ENCODE data around the gene CREBL2. TPM values are rescaled to one million over a fixed set of nuclear protein-coding genes. Genes with fewer than 3 reads are reported as not detected.

CREBL2 gene
- total RNA-seq, 1 experiment from 2014 or later, result 16.0 TPM

DNA sequence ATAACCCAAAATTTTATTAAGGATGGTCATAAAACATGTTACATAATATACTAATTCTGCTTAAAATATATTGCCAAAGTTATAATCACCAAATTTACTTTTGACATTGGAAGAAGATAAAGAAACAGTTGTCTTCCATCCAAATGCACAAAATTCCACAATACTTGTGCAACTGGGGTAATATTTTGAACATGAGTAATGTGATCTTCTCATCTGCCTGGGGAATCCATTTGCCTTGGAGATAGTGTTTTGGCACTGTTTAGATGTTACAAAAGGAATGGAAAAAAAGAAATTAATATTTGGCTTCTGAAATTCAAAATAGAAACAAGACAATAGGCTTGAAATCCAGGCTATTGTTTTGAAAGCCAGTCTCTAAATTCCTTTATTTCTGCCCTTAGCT lies 75.2 kb downstream of the CREBL2 start:
- in situ Hi-C loops (cut with HindIII; ENCODE audit: low pct_unique_long_range_greater_than_20kb, low sequenced_read_pairs), result no loop called here
- no peak for DNase-seq (ENCODE audit: low read depth)

GRCh38 chr12:12689647-12690300 lies 78.1 kb downstream of the CREBL2 start:
- in situ Hi-C loops (cut with HindIII; ENCODE audit: low pct_unique_long_range_greater_than_20kb, low sequenced_read_pairs), result no loop called here
- DNase-seq (ENCODE audit: low read depth), result no peak

DNA sequence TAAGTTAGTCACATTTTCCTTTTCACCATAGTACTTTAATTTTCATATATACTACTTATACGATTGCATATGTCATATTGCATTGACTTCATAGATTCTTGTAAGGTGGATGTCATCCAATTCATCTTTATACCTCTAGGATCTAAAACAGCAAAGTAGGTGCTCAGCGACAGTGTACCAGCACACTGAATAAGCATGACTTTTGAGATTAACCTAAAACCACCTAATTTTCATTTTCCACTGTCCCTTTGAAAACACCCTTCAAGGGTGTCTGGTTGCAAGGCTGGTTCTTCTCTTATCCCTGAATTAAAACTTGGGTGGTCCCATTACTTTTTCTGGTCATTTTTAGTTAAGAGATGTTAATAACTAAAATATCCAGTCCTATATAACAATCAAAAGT lies 79.9 kb downstream of the CREBL2 start:
- in situ Hi-C loops (cut with HindIII; ENCODE audit: low pct_unique_long_range_greater_than_20kb, low sequenced_read_pairs), result no loop called here
- DNase-seq (ENCODE audit: low read depth), result no peak

- no peak for DNase-seq (ENCODE audit: low read depth)
- in situ Hi-C loops (cut with HindIII; ENCODE audit: low pct_unique_long_range_greater_than_20kb, low sequenced_read_pairs), result no loop called here
Measured at GRCh38 chr12:12693111-12693671, 81.5 kb downstream of the CREBL2 start.

Other genes with a start within 250 kb of the CREBL2 start
- gene DUSP16, start 49.0 kb upstream of the CREBL2 start, total RNA-seq (2014; rRNA removed; shearing (Covaris generic); ENCODE audit: low replicate concordance), result 9.9 and 10.2 TPM in 2 replicates
- gene GPR19, start 84.3 kb downstream of the CREBL2 start, total RNA-seq (2014; rRNA removed; shearing (Covaris generic); ENCODE audit: low replicate concordance), result 4.8 and 6.1 TPM in 2 replicates
- gene CDKN1B, start 105.5 kb downstream of the CREBL2 start, total RNA-seq (2014; rRNA removed; shearing (Covaris generic); ENCODE audit: low replicate concordance), result 43.9 and 45.0 TPM in 2 replicates
- 5.1 and 8.4 TPM in 2 replicates for gene APOLD1, start 173.8 kb downstream of the CREBL2 start, total RNA-seq (2014; rRNA removed; shearing (Covaris generic); ENCODE audit: low replicate concordance)
- gene DDX47, start 201.5 kb downstream of the CREBL2 start, total RNA-seq (2014; rRNA removed; shearing (Covaris generic); ENCODE audit: low replicate concordance), result 71.9 and 114 TPM in 2 replicates

Measured in Caki2 (cell line).